Hepatocyte (in vitro differentiated cells): ENCODE results near the gene LRRC49.

ENCODE experiments used
- EZH2 ChIP-seq: fragments of 200-600 bp; sonication (generic); IDR thresholded peaks from 2 replicates; pipeline ENCODE4 v1.6.1; 2016; ENCODE audit warnings: antibody characterized with exemption, mild to moderate bottlenecking, borderline replicate concordance
- EZH2phosphoT487 ChIP-seq: fragments of 200-600 bp; sonication (generic); IDR thresholded peaks from one replicate; pipeline ENCODE4 v1.6.1; 2018; ENCODE audit warnings: antibody characterized with exemption, mild to moderate bottlenecking, low read depth, moderate library complexity; ENCODE audit not compliant: unreplicated experiment, severe bottlenecking
- TF ChIP-seq, protein P1 (sequence below): fragments of 200-600 bp; sonication (generic); IDR thresholded peaks from 2 replicates; pipeline ENCODE4 v1.5.1; 2016; ENCODE audit warnings: antibody characterized with exemption, mild to moderate bottlenecking; ENCODE audit not compliant: poor library complexity

DNA sequence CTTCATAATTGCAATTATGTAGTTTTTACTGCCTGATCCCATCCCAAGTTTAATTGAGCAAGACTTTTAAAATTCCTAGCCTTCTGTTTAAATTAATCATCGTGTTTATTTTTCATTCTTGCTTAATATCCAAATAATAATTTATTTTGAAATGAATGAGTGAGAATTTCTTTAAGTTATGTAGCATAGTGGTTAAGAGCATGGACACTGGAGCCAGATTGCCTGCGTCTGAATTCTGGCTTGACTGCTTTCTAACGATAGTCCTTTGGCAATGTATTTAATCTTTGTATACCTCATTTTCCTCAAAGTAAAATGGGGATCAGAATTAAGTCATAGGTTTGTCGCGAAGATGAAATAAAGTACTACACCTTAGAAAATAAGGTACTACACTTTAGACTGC, 71.4 kb downstream of the LRRC49 start:
- TF ChIP-seq, protein P1, sequence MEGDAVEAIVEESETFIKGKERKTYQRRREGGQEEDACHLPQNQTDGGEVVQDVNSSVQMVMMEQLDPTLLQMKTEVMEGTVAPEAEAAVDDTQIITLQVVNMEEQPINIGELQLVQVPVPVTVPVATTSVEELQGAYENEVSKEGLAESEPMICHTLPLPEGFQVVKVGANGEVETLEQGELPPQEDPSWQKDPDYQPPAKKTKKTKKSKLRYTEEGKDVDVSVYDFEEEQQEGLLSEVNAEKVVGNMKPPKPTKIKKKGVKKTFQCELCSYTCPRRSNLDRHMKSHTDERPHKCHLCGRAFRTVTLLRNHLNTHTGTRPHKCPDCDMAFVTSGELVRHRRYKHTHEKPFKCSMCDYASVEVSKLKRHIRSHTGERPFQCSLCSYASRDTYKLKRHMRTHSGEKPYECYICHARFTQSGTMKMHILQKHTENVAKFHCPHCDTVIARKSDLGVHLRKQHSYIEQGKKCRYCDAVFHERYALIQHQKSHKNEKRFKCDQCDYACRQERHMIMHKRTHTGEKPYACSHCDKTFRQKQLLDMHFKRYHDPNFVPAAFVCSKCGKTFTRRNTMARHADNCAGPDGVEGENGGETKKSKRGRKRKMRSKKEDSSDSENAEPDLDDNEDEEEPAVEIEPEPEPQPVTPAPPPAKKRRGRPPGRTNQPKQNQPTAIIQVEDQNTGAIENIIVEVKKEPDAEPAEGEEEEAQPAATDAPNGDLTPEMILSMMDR: no peak
- TF ChIP-seq EZH2 (no peak), EZH2phosphoT487 (no peak)
